ENCODE measurements around the gene ITGB3. TPM values are rescaled to one million over a fixed set of nuclear protein-coding genes. Genes with fewer than 3 reads are reported as not detected.

Gene ITGB3
- total and polyA plus RNA-seq, 2 experiments from 2014 or later = 3.5 to 7.2 TPM

GRCh38 chr17:47352848-47353247, 99.2 kb downstream of the ITGB3 start:
- Histone ChIP-seq H3K79me2 (ENCODE audit: insufficient read depth) (no peaks in the 10 kb centered on the region), H3F3A (ENCODE audit: insufficient read depth) (no peaks in the 10 kb centered on the region), H3K9ac (no peak overlapping the region), H4K20me1 (ENCODE audit: insufficient read depth) (no peaks in the 10 kb centered on the region), H3K4me2 (ENCODE audit: unreplicated experiment) (no peak overlapping the region), H3K27ac (no peak overlapping the region), H3K4me3 (no peak overlapping the region), H3K9me2 (ENCODE audit: insufficient read depth) (no peaks in the 10 kb centered on the region), H2AFZ (no peak overlapping the region), H3K9me3 (ENCODE audit: low read depth) (no peaks in the 10 kb centered on the region), H3K36me3 (ENCODE audit: low read depth) (no peaks in the 10 kb centered on the region), H3K4me1 (ENCODE audit: insufficient read depth) (no peaks in the 10 kb centered on the region), H3K27me3 (replicated peaks; ENCODE audit: insufficient read depth) (no peaks in the 10 kb centered on the region)
- no peak for DNase-seq
- 91 to 95% methylated on average over 1 of the region's 1 CpG for WGBS, 2 experiments (ENCODE audit: low coverage in 1 of 2, low lambda C conversion rate in 2 of 2, missing lambda C conversion rate in 2 of 2)
- TF ChIP-seq EZH2phosphoT487 (IDR thresholded peaks at IDR 0.05; ENCODE audit: insufficient read depth, low read depth) (no peak), EZH2 (IDR thresholded peaks at IDR 0.05; ENCODE audit: insufficient read depth, poor library complexity, severe bottlenecking) (no peak)
- in situ Hi-C loops (cut with MboI) = no loop called here

- H3K27me3 ChIP-seq (replicated peaks; ENCODE audit: insufficient read depth) = no peaks in the 10 kb centered on the region
- no peak for DNase-seq
- H3K9me2 ChIP-seq (ENCODE audit: insufficient read depth) = no peaks in the 10 kb centered on the region
- no peak for TF ChIP-seq EZH2phosphoT487 (IDR thresholded peaks at IDR 0.05; ENCODE audit: insufficient read depth, low read depth)
- TF ChIP-seq EZH2 (IDR thresholded peaks at IDR 0.05; ENCODE audit: insufficient read depth, poor library complexity, severe bottlenecking) = no peak
- H3K4me3 ChIP-seq = no peak overlapping the region
- H3F3A ChIP-seq (ENCODE audit: insufficient read depth) = no peaks in the 10 kb centered on the region
- no peaks in the 10 kb centered on the region for H3K36me3 ChIP-seq (ENCODE audit: low read depth)
- H3K9ac ChIP-seq = no peak overlapping the region
- no peak overlapping the region for H3K4me2 ChIP-seq (ENCODE audit: unreplicated experiment)
- H2AFZ ChIP-seq = no peak overlapping the region
- H3K4me1 ChIP-seq (ENCODE audit: insufficient read depth) = no peaks in the 10 kb centered on the region
- H3K27ac ChIP-seq = no peak overlapping the region
- in situ Hi-C loops (cut with MboI) = no loop called here
- H3K9me3 ChIP-seq (ENCODE audit: low read depth) = no peaks in the 10 kb centered on the region
- no peaks in the 10 kb centered on the region for H3K79me2 ChIP-seq (ENCODE audit: insufficient read depth)
- 61 to 89% methylated on average over 1 of the region's 1 CpG for WGBS, 2 experiments (ENCODE audit: low coverage in 1 of 2, low lambda C conversion rate in 2 of 2, missing lambda C conversion rate in 2 of 2)
- no peaks in the 10 kb centered on the region for H4K20me1 ChIP-seq (ENCODE audit: insufficient read depth)
Observed at GRCh38 chr17:47358652-47359051, 105.0 kb downstream of the ITGB3 start.

Small RNA genes within 50 kb of the gene (small RNA-seq; reads per million reads assigned to genes)
- gene RNU7-186P (ENCODE audit: low read depth, low replicate concordance) = not detected

Other genes starting within 250 kb of the ITGB3 start
- gene CDC27, start 64.5 kb upstream of the ITGB3 start, total RNA-seq (2014; rRNA removed; shearing (Covaris generic)) = 66.1 and 91.5 TPM in 2 replicates
- 106 and 113 TPM in 2 replicates for gene CDC27, start 64.5 kb upstream of the ITGB3 start, polyA plus RNA-seq (2016; fragmentation: Nextera tagmentation; extraction: Ambion mirVana)
- not detected in 2 replicates for gene MYL4, start 44.5 kb upstream of the ITGB3 start, total RNA-seq (2014; rRNA removed; shearing (Covaris generic))
- gene MYL4, start 44.5 kb upstream of the ITGB3 start, polyA plus RNA-seq (2016; fragmentation: Nextera tagmentation; extraction: Ambion mirVana) = 0.87 TPM in 1 of 2 replicates, not detected in the other
- gene EFCAB13, start 70.1 kb downstream of the ITGB3 start, total RNA-seq (2014; rRNA removed; shearing (Covaris generic)) = 1.4 and 1.6 TPM in 2 replicates
- 0.98 and 1.2 TPM in 2 replicates for gene EFCAB13, start 70.1 kb downstream of the ITGB3 start, polyA plus RNA-seq (2016; fragmentation: Nextera tagmentation; extraction: Ambion mirVana)

Data from GM23248 (cell line).